Measurements from ENCODE around the gene OR5H2. TPM values are rescaled to one million over a fixed set of nuclear protein-coding genes. Genes with fewer than 3 reads are reported as not detected.

Gene OR5H2
- total RNA-seq, 1 experiment from 2014 or later, result not detected

GRCh38 chr3:98272126-98272525 is 10.2 kb upstream of the OR5H2 start (continued):
- no peak for TF ChIP-seq PRDM15 (CRISPR knock-in tag; IDR thresholded peaks at IDR 0.05)

- peaks cover 29% of the 10 kb centered on the region for H3K9me3 Mint-ChIP-seq
- peaks cover 15% of the 10 kb centered on the region for H3K4me1 Mint-ChIP-seq
- H3K27ac Mint-ChIP-seq, result no peak overlapping the region
- no peak overlapping the region for H3K4me3 Mint-ChIP-seq
- POLR2A ChIA-PET, result interaction anchor here (0.6 kb wide), 2 partner anchors 130 to 382 kb away, joined by 4 to 6 read pairs; no protein-coding TSS in a partner anchor
- H3K27me3 Mint-ChIP-seq (ENCODE audit: low read depth), result no peaks in the 10 kb centered on the region
- H3K36me3 Mint-ChIP-seq, result peaks cover 34% of the 10 kb centered on the region
- DNase-seq (ENCODE audit: low spot score) (no peak), ATAC-seq (no peak)
- CTCF ChIA-PET, result interaction anchor here (1.3 kb wide), 1 partner anchor 15 kb away, joined by 3 read pairs; no protein-coding TSS in a partner anchor
- TF ChIP-seq JAZF1 (CRISPR knock-in tag; IDR thresholded peaks at IDR 0.05) (no peak), NR1H2 (CRISPR knock-in tag; IDR thresholded peaks at IDR 0.05) (no peak), USF2 (CRISPR knock-in tag; IDR thresholded peaks at IDR 0.05) (no peak), FOXJ3 (CRISPR knock-in tag; IDR thresholded peaks at IDR 0.05; ENCODE audit: borderline replicate concordance) (no peak), ZNF317 (CRISPR knock-in tag; IDR thresholded peaks at IDR 0.05; ENCODE audit: borderline replicate concordance, low read depth) (no peak), ZBTB43 (CRISPR knock-in tag; IDR thresholded peaks at IDR 0.05) (no peak), ZNF425 (CRISPR knock-in tag; conservative IDR thresholded peaks at IDR 0.05) (no peak)
Observed at GRCh38 chr3:98274914-98275313, 7.4 kb upstream of the OR5H2 start.

GRCh38 chr3:98290916-98291315 is 8.6 kb downstream of the OR5H2 start:
- Mint-ChIP-seq H3K27ac (no peak overlapping the region), H3K36me3 (peaks cover 34% of the 10 kb centered on the region), H3K4me3 (no peak overlapping the region), H3K4me1 (no peaks in the 10 kb centered on the region), H3K27me3 (ENCODE audit: low read depth) (peaks cover 5% of the 10 kb centered on the region; the same call in 1 of the 2 replicates), H3K9me3 (peaks cover 45% of the 10 kb centered on the region)
- CTCF ChIA-PET, result interaction anchor here (2.3 kb wide), 1 partner anchor 39 kb away, joined by 10 read pairs; no protein-coding TSS in a partner anchor
- POLR2A ChIA-PET, result no interaction called here
- no peak for DNase-seq (ENCODE audit: low spot score)
- no peak for ATAC-seq
- TF ChIP-seq MYBL2 (CRISPR knock-in tag; IDR thresholded peaks at IDR 0.05), result no peak
- TF ChIP-seq PRDM15 (CRISPR knock-in tag; IDR thresholded peaks at IDR 0.05), result no peak
- TF ChIP-seq SMAD4 (CRISPR knock-in tag; IDR thresholded peaks at IDR 0.05), result no peak
- no peak for TF ChIP-seq ZNF232 (CRISPR knock-in tag; IDR thresholded peaks at IDR 0.05)
- no peak for TF ChIP-seq USF2 (CRISPR knock-in tag; IDR thresholded peaks at IDR 0.05)
- TF ChIP-seq CREB1 (CRISPR knock-in tag; IDR thresholded peaks at IDR 0.05), result no peak
- TF ChIP-seq ZNF512 (CRISPR knock-in tag; IDR thresholded peaks at IDR 0.05; ENCODE audit: borderline replicate concordance), result no peak
- no peak for TF ChIP-seq ZMAT4 (CRISPR knock-in tag; IDR thresholded peaks at IDR 0.05)
- TF ChIP-seq ZNF121 (CRISPR knock-in tag; IDR thresholded peaks at IDR 0.05), result no peak
- no peak for TF ChIP-seq NFATC4 (CRISPR knock-in tag; IDR thresholded peaks at IDR 0.05)

All from WTC11 (cell line).